HTERT RPE-1 (cell line): ENCODE results near the gene TMEM63C.
"Not testable (repeated sequence)": the region's sequence is repeated elsewhere in the genome, so short reads cannot be mapped to it uniquely, and the experiment has no call there.

Experiments
- in situ Hi-C: fragments of 300-500 bp; cut with MboI; formaldehyde crosslinking; loops from 4 replicates; pipeline ENCODE4 v1.14.3; 2020; ENCODE audit warnings: low sequenced_read_pairs

The TMEM63C gene

DNA sequence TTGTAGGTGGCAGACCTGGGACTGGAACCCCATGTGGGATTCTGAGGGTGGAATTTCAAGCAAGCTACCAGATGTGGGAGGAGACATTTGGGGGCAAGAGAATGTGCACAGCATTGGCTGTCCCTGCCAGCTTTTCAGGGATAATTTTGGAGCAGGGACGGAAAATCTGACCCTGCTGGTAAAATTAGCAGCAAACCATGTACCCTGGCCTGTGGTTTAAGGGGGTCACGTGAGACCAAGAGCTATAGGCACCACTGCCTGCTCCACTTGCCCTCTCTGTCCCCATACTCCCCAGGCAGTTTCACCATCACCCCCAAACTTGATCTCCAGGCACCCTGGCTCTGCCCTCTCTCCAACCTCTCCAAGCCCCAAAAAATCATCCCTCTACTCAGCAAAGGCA, 26.5 kb upstream of the TMEM63C start:
- in situ Hi-C loops, result no loop called here

- in situ Hi-C loops, result no loop called here
Measured at GRCh38 chr14:77157740-77158139, 23.9 kb upstream of the TMEM63C start.

DNA sequence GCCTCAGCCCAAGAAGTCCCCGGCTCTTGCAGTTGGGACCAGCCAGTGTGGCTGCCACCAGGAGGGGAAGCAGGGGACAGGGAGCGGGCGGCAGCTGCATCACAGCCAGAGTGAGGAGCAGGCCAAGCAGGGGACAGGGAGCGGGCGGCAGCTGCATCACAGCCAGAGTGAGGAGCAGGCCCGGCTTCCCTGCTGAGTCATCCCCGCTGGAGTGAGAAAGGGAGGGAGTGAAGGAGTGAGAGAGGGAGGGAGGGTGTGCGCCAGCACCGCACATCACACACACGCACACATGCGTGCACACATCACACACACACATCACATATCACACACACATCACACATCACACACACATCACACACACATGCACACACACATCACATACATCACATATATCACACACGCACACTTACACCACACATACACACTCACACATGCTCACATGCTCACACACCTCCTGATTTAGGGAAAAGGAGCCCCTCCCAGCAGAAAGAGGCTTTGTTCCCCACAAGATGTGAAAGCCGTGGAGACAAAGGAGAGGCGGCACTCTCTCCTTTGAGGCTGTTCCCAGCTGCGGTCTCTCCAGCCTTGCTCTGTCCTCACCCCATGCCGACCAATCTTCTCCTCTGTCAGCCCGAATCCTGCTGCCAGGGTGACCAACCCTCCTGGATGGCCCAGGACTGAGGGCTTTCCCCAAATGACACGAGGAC, 23.3 kb upstream of the TMEM63C start:
- in situ Hi-C loops, result no loop called here

DNA sequence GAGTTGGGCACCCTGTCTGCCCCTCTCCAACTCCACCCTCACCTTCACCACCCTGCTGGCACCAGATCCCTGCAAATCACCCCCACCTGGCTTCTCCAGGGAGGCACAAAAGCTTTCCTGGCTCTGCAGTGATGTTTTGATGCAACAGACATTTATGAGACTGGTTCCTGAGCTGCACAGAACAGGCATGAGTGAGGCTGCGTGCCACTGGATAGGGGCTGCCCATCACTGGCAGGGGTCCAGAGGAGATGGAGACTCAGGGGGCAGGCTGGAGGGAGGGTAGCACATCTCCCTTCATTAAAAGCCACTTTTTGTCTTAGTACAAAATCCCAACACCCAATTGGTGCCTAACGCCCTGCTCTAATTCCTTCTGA, 22.7 kb upstream of the TMEM63C start:
- in situ Hi-C loops, result no loop called here

DNA sequence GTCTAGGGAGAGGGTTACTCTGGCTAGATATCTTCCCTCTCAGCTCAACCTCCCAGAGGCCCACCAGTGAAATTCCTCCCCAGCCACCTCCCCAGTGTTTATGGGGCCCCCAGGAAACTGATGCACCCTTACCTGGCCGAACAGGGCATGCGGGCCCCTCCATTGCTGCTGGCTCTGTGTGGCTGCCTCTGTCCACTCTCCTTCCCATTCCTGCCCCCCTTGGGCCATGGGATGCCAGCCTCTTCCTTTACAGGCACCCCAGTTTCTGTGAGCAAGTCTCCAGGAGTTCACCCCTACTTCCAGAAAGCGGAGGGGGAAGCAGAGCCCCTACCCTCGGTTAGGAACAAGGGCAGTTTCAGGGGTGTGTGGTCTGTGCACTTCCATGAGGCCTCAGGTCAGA, 20.6 kb upstream of the TMEM63C start:
- in situ Hi-C loops, result no loop called here

DNA sequence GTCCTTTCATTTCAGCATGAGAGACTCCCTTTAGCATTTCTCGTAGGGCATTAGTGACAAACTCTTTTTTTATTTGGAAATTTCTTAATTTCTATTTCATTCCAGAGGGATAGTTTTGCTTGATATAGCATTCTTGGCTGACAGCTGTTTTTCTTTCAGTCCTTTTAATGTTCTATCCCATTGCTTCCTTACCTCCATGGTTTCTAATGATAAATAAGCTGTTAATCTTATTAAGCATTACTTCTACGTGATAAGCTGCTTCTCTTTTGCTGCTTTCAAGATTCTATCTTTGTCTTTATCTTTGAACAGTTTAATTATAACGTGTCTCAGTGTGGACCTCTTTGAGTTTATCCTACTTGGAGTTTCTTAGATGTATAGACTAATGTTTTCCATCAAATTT, 11.6 kb upstream of the TMEM63C start:
- in situ Hi-C loops, result no loop called here

DNA sequence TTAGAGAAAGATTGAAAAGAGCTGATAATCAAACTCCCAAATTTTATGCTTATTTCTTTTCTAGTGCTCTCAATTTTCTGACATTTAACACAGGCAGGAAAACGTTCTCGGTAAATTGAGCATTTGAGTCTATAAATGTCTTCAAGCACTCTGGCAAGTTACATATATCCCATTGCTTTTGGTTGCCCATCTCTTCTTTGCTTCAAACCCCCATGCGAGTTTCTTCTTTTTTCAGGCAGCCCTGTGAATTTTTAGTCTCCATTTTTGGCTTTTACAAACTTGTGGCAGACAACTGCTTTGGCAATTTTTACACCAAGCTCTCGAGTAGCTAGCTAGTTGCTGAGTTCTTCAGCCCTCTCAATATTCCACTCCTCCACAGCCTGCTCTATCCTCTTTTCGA, 8.7 kb upstream of the TMEM63C start:
- in situ Hi-C loops, result no loop called here

- in situ Hi-C loops, result not testable (repeated sequence)
Measured at GRCh38 chr14:77173911-77174617, 7.5 kb upstream of the TMEM63C start.

DNA sequence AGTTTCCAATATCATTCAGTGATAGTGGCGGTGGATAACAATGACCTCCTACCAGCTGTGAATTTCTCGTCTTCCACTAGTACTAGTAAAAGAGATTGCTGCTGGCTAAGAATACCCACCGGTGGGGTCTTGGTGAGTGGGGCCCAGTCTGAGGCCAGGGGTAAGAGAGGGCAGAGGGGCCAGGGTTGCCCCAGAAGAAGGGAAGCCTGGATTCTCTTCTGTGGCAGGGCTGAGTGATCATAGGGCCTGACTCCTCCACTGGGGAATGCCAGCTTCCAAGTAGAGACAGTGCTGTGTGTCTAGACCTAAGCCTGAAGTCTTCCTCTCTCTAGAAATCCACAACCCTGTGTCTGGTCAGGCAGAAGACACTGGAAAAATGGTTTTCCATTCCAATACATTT, 5.8 kb upstream of the TMEM63C start:
- in situ Hi-C loops, result no loop called here

DNA sequence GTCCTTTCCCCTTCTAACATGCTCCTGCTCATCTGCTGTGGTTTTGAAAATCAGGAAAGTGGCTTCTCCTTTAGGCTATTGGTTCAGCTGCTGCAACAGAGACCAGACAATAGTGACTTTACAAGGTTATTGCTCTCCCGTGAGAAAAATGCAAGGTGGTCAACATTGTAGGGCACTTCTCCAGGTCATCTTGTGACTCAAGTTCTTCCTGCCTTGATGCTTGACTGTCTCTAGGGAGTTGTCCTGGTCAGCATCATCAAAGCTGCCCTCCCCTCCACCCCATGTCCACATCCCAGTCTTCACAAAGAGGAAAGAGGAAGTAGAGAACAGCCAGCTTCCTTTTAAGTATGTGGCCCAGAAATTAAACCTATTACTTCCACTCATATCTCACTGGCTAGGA, 3.9 kb upstream of the TMEM63C start:
- in situ Hi-C loops, result no loop called here

DNA sequence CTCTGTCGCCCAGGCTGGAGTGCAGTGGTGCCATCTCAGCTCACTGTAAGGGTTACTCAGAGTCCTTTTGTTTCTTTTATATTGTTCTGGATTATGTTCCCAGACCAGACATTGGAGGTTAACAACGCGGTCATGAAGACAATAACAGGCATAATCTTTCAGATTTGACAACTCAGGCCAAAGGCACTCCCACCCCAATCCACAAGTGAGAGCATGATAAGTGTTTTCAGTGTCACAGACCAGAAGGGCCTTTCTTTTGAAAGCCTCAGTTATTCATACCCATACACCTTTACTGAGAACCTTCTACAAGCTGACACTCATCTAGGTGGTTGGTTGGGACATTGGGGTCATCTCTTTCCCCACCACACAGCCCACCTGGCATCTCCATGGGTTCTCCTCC, 2.9 kb upstream of the TMEM63C start:
- in situ Hi-C loops, result no loop called here

- in situ Hi-C loops, result no loop called here
Measured at GRCh38 chr14:77180726-77181602, 634 bp upstream of the TMEM63C start.

- in situ Hi-C loops, result no loop called here
Measured at GRCh38 chr14:77183896-77184295, 2.3 kb downstream of the TMEM63C start.

DNA sequence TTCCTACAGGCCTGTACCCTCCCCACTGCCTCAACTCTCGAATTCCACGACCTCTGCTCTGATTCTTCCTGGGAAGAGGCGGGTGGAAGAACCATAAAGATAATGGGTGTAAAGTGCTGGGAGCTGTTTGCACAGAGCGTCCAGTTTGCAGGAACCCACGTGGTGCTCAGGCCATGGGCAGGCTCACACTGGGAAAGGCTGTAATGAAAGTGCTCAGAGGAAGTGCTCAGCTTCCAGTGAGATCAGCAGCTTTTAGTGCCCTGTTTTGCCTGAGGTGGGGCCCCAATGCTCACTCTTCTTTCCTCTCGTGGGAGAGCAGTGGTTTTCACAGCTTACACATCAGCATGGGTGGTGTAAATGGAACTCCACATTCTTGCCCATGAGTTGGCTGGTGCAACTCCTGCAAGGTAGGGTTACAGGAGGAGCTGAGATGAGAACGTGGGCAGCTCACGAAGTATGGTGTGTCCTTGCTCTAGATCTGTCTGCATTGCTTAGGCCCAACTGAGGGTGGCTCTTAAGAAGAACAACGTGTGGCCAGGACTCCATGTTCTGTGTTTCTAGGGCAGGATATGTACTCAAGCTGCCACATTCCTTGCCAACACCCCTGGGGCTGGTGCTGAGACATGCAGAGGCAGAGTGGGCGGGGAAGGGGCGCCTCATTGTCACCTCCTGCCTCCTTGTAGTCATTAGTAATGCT, 2.9 kb downstream of the TMEM63C start:
- in situ Hi-C loops, result no loop called here

- in situ Hi-C loops, result no loop called here
Measured at GRCh38 chr14:77185093-77185465, 3.5 kb downstream of the TMEM63C start.

DNA sequence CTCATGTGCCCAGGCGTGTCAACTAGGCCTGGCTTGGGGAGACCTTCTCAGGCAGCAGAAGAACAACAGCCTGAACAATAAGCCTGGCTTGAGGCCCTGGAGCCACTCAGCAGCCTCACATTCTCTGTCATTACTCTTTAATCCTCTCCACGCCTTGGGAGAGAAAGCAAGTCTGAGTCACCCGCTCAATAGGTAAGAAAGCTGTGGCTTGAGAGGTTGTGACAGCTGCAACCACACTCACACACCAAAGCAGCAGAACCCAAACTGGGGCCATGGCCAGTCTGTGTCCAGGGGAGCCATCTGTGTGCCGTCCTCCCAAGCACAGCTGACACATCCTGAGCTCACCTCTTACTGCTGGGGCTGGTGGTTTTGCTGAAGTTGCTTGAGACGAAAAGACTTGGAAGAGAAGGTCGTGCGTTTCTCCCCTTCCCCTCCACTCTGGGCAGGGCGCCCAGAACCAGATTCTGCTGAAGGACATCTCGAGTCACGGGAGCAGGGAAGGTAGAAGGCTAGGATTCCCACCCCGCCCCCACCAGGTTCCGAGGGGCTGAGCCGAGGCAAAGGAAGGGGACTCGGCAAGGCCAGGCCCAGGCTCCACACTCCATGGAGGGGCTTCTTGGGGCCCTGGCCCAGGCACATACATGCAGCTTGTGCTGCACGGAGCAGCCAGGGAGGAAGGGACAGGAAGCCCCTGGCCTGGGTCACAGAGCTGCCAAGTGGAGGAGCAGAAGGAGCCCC, 5.5 kb downstream of the TMEM63C start:
- in situ Hi-C loops, result no loop called here

DNA sequence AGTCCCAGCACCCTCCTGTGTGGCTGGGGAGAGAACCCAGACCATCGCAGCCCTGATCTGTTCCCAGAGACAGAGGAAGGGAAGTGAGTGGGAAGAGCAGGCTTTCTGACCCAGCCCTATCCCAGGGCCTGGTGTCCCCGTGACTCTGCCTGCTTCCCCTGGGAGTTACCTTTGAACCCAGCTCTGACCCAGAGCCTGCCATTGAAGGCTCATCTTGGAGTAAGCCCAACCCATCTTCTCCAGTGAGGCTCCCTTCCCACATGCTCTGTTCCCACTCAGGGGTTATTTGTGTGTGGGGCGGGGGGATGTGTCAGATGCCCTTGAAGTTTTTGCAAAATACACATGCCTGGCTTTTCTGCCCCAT, 6.0 kb downstream of the TMEM63C start:
- in situ Hi-C loops, result no loop called here

DNA sequence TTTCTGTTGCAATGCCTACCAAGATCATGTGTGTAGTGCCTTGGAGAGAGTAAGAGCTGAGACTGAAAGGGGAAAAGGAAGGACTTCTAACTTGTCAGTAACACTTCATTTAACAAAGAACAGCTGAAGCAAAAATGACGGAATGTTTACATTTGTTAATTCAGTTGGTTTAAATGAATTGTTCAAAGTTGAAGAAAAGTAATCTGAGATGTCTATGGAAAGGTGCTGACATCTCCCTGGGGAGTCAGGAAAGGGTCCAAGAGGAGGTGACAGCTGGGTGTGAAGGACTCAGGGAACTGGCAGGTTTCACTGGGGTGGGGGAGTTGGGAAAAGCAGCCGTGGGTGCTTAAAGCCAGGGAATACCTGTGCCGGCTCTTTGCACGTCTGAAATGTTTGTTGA, 7.9 kb downstream of the TMEM63C start:
- in situ Hi-C loops, result no loop called here

GRCh38 chr14:77190977-77191376, 9.4 kb downstream of the TMEM63C start:
- in situ Hi-C loops, result no loop called here

DNA sequence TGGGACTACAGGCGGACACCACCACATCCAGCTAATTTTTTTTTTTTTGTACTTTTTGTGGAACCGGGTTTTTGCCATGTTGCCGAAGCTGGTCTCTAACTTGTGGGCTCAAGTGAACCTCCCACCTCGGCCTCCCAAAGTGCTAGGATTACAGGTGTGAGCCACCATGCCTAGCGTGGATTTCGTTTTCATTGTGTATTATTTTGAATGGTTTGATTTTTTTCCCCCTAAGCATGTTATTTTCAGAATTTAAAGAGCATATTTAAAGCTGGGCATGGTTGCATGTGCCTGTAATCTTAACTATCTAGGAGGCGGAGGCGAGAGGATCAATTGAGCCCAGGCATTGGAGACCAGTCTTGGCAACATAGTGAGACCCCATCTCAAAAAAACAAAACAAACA, 13.1 kb downstream of the TMEM63C start:
- in situ Hi-C loops, result no loop called here

DNA sequence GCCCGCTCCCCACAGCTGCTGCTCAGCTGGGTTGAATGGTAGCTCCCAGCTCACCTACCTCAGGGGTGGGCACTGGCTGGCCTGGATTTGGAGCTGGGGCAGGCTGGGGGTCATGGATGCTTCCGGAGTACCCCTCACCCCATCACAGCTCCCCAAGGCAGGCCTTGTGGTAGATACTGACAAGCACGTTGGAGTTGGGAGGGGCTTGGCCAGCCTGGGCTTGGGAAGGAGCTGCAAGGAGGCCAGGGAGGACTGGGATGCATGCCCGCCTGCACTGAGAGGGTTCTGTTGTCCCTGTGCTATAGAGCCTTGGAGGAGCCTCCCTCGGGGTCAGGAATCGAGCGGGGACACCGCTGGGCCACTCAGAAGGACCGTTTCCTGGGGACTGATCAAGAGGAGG, 14.2 kb downstream of the TMEM63C start:
- in situ Hi-C loops, result no loop called here
